Aorta (tissue), 5 donors: ENCODE measurements around the gene CARD9. TPM values are rescaled to one million over a fixed set of nuclear protein-coding genes. Genes with fewer than 3 reads are reported as not detected.
A peak's percentile ranks its signal among the peaks of the same experiment; 100 is the strongest.
"Not testable (repeated sequence)": the region's sequence is repeated elsewhere in the genome, so short reads cannot be mapped to it uniquely, and the experiment has no call there.

Experiments
- ATAC-seq: fragments of 200-7000 bp; cut with Tn5 transposase; one replicate; pipeline ENCODE4 v1.9.1; 2022; ENCODE audit warnings: moderate library complexity; ENCODE audit not compliant: low FRiP score
- DNase-seq, 2 donors: peaks; one replicate each; pipeline ENCODE4 v3.0.0-alpha.2; 2020
- H3K27ac ChIP-seq, 2 donors: one replicate each; pipeline ENCODE4 v1.5.1; 2013; ENCODE audit warnings: low read length in 2 of 2, mild to moderate bottlenecking in 2 of 2, moderate library complexity in 2 of 2, control low read depth in 1 of 2, inconsistent platforms in 1 of 2, low read depth in 1 of 2
- H3K27me3 ChIP-seq, 2 donors: one replicate each; pipeline ENCODE4 v1.6.1; 2013; ENCODE audit warnings: control low read depth in 1 of 2, low read length in 1 of 2, mild to moderate bottlenecking in 1 of 2, moderate library complexity in 1 of 2; ENCODE audit not compliant: insufficient read depth in 2 of 2, control insufficient read depth in 1 of 2
- H3K36me3 ChIP-seq, 2 donors: one replicate each; pipeline ENCODE4 v1.6.1; 2013; ENCODE audit warnings: control low read depth in 1 of 2, low read length in 1 of 2, mild to moderate bottlenecking in 1 of 2; ENCODE audit not compliant: insufficient read depth in 2 of 2, control insufficient read depth in 1 of 2
- H3K4me1 ChIP-seq, 2 donors: one replicate each; pipeline ENCODE4 v1.6.1; 2013; ENCODE audit warnings: low read length in 2 of 2, control low read depth in 1 of 2, mild to moderate bottlenecking in 1 of 2, moderate library complexity in 1 of 2; ENCODE audit not compliant: insufficient read depth in 2 of 2, control insufficient read depth in 1 of 2
- H3K4me3 ChIP-seq, 2 donors: one replicate each; pipeline ENCODE4 v1.5.1; 2013; ENCODE audit warnings: low read length in 2 of 2, control low read depth in 1 of 2, mild to moderate bottlenecking in 1 of 2
- H3K9me3 ChIP-seq: one replicate; pipeline ENCODE4 v1.6.1; 2013; ENCODE audit warnings: mild to moderate bottlenecking, low read length; ENCODE audit not compliant: control insufficient read depth
- WGBS, 2 donors: extraction: QIAGEN DNeasy Blood & Tissue Kit; methylation state at CpG; one replicate each; pipeline ENCODE4 v1.1.7; 2013; 5-methylcytosine and 5-hydroxymethylcytosine counted together
- intact Hi-C, 2 donors: fragments of 100-400 bp; cut with DNase I; formaldehyde crosslinking; loops; one replicate each; pipeline versions ENCODE4 v1.14.2 to v1.15.0; 2022
- polyA plus RNA-seq, 2 donors: library from polyadenylated mRNA; stranded (reverse); fragments of 200-250 nt; gene quantifications; one replicate each; pipeline ENCODE4 v1.2.3, GENCODE V29; 2013
- total RNA-seq, 2 donors: library from RNA; stranded (reverse); fragmentation: NEBNext Ultra II Directional; extraction: Animal tissue kit (Norgen Biotek cat#: 25700); gene quantifications; one replicate each; pipeline ENCODE4 v1.2.1, GENCODE V29; 2021
- donor health status: healthy with polysubstance abuse.
- donor health status: Bipolar disorder and iron deficiency.
- donor health status: DM: no; HTN: no; CAD: no.
- donor health status: DM: no; HTN: no; CAD: no.
- donor health status: DM: yes; HTN: yes; CAD: no.

Gene CARD9
- total and polyA plus RNA-seq, 4 donors, result 1.4 to 5.3 (median 3.5) TPM

DNA sequence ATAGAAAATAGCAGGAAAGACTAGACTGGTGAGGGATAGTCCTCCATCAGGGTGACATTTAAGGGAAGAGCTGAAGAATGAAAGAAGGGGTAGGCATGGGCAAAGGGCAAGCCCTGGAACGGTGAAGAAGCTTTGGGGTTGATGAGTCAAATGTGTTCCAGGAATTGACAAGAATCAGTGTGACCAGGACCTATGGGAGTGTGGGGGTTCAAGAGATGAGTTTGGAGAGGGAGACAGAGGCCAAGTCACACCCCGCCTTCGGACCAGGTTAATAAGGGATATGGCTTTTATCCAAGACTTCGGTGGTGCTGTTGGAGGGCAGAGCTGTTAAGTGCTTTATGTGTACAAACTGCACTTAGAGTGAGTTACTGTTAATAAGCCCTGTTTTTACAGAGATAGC lies 37.9 kb upstream of the CARD9 start:
- intact Hi-C loops, result loop anchor here in 1 of 2 donors (5.0 kb wide), 1 partner anchor 71 kb away; the partner anchor contains the start of gene SEC16A
- no peaks in the 10 kb centered on the region for H3K9me3 ChIP-seq
- no peaks in the 10 kb centered on the region for H3K27me3 ChIP-seq
- DNase-seq (no peak), ATAC-seq (no peak)
- peak overlapping the region in 1 of 2 donors; percentile 91 for H3K4me3 ChIP-seq
- no peaks in the 10 kb centered on the region for H3K4me1 ChIP-seq
- peaks cover 0 to 4% of the 10 kb centered on the region in 2 donors for H3K36me3 ChIP-seq
- H3K27ac ChIP-seq, result no peak overlapping the region
- 49 to 53% methylated on average over 4 of the region's 4 CpGs for WGBS, 2 donors

DNA sequence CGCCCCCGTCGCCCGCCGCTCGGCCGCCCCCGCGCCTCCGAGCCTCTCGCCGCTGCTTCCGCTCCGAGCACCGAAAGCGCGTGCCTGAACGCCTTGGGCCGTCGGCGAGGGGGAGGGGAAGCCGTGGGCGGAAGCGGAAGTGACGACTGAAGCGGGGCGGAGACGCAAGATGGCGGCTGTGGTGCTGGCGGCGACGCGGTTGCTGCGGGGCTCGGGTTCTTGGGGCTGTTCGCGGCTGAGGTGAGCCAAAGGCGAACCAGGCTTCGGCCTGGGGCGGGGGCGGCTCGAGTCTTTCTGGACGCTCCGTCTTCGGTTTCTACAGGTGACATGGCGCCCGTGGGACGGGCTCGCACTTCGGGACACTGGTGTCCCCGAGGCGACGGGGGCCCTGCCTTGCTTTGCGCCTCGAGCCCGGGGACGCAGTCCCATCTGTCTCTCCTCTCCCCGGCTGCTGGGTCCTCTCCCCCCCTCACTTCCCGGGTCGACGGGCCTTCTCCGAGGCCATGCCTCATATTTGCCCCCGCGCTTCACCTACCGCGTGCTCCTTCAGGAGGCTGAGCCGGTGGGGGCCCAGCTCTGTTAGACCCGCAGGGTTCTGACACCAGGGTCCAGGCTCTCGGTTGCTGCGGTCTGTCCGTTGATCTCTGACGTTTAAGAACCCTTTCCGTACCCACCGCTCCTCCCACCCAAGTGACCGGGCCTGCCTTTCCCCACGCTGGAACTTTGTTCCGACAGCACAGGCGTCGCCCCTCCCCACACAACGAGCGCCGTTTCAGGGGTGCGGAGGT lies 37.2 kb upstream of the CARD9 start, which contains the start of the genes ENTR1 and PMPCA:
TSS of gene ENTR1 (minus strand) at position 115 of the 788 bp plus-strand sequence. CDS start 217 bp downstream, outside the sequence.
TSS of gene PMPCA (plus strand) at position 159 of the 788 bp plus-strand sequence. CDS start at position 170, 11 bp downstream.
- Histone ChIP-seq H3K9me3 (no peaks in the 10 kb centered on the region), H3K4me3 (peak within 1 kb of the TSS; percentile 44 to 91), H3K36me3 (peaks cover 0 to 4% of the 10 kb centered on the region in 2 donors), H3K27ac (peak within 1 kb of the TSS in 1 of 2 donors; percentile 9), H3K27me3 (no peaks in the 10 kb centered on the region), H3K4me1 (no peaks in the 10 kb centered on the region)
- ATAC-seq, result peak; percentile 93
- intact Hi-C loops, result loop anchor here in 1 of 2 donors (5.0 kb wide), 1 partner anchor 72 kb away; the partner anchor contains the start of gene SEC16A
- 0% methylated on average over 75 to 83 of the region's 83 CpGs for WGBS, 2 donors
- DNase-seq, result peak; percentile 96 to 99

DNA sequence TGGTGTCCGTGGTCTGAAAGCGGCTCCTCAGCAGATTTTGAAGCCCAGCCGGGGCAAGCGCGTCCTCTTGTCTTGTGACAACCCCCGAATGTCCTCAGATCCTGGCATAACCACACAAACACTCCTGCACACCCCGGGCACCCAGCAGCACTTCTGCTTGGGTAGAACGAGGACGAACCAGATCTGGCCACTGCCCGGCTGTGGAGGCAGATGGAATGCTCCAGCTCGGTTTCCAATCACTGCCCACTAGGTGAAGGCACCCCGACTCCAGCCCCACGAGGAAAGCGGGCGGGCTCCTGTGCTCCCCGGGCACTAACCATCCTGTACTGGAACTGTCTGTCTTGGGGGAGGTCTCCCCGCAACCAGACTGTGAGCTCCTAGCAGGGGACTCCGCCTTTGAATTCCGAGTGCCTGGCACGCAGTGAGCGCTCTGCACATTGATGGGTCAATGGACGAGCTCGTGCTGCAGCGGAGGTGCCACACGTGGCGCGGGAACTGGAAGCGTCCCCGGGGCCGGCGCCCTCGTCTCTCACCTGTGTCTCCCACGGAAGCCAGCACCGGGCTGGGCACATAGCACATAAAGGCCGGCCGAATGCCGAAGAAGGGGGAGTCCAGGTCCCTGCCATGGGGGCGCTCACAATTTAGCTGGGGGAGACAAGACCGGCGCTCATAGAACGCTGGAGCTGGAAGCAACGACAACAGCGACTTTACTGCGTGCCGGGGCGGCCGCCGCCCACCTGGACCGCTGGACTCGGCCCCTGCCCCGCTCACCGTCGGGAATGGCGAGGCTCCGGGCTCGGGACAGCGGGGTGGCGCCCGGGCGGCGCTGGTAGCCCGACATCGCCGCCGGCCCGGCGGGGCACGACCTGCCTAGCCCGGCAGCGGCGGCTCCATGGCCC lies 36.3 kb upstream of the CARD9 start:
- Histone ChIP-seq H3K36me3 (peaks cover 0 to 2% of the 10 kb centered on the region in 2 donors), H3K4me1 (no peaks in the 10 kb centered on the region), H3K27me3 (no peaks in the 10 kb centered on the region), H3K4me3 (peak overlapping the region; percentile 44 to 91), H3K9me3 (no peaks in the 10 kb centered on the region), H3K27ac (peak overlapping the region in 1 of 2 donors; percentile 9)
- WGBS, 2 donors, result 7 to 8% methylated on average over 54 to 71 of the region's 71 CpGs
- peak in 1 of 2 donors; percentile 67 for DNase-seq
- ATAC-seq, result peak; percentile 31
- intact Hi-C loops, result loop anchor here in 1 of 2 donors (5.0 kb wide), 1 partner anchor 72 kb away; the partner anchor contains the start of gene SEC16A

DNA sequence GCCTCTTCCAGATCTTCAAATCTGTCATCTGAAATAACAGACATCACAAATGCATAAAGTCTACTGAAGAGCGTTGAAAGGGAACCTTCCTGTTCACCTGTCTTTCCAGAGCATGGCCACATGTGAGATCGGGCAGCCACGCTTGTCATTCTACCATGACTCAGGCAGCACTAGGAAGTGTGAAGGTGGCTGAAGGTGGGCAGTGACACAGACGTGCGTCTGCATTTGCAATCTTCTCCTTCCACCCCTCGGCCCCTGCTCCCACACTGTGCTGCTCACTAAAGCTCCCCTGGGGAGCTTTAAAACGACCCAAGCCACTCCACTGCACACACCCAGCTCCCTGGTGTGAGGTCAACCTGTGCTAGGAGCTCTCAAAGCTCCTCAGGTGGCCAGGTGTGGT lies 34.4 kb upstream of the CARD9 start:
- intact Hi-C loops, result no loop called here
- no peak overlapping the region for H3K27ac ChIP-seq
- no peak overlapping the region for H3K4me3 ChIP-seq
- H3K27me3 ChIP-seq, result no peaks in the 10 kb centered on the region
- no peaks in the 10 kb centered on the region for H3K9me3 ChIP-seq
- ATAC-seq (no peak), DNase-seq (no peak)
- WGBS, 2 donors, result 84 to 87% methylated on average over 7 of the region's 7 CpGs
- H3K4me1 ChIP-seq, result no peaks in the 10 kb centered on the region
- H3K36me3 ChIP-seq, result no peaks in the 10 kb centered on the region

DNA sequence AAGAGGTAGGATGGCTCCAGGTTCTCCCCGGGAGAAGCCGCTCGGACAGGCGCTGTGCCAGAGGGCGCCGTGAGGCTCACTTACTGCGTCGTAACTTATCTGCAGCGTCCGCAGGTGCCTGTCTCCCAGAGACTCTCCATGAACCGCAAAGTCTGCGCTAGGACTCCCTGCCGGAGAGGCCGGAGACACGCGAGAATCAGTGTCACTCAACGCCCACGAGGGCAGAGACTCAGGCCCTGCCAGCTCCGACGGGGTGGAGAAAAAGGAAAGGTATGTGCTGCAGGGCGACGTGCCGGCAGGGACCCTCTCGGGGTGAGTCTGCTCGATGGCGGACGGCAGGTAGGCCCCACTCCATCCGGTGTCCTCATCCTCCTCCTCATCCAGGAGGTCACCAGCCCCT lies 33.6 kb upstream of the CARD9 start:
- H3K36me3 ChIP-seq, H3K27me3 ChIP-seq, intact Hi-C loops, H3K4me1 ChIP-seq, H3K9me3 ChIP-seq, H3K27ac ChIP-seq, DNase-seq, H3K4me3 ChIP-seq, ATAC-seq: not testable (repeated sequence)
- WGBS, 2 donors, result 93 to 96% methylated on average over 27 to 28 of the region's 28 CpGs

DNA sequence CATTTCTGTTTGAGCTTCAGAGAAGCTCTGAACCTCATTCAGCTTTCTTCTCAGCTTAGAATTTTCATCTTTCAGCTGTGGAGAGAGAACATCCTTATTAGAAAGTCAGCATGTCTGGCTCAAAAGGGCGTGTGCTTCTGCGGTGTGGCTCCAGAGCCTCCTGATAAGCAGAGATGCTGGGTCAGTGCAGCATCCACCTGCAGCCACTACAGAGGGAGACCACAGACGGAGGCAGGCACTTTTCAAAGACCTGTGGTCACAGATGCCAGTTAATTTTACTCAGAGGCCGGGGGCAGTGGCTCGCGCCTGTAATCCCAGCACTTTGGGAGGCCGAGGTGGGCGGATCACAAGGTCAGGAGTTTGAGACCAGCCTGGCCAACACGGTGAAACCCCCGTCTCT lies 32.4 kb upstream of the CARD9 start:
- H3K36me3 ChIP-seq, intact Hi-C loops, H3K4me1 ChIP-seq, ATAC-seq, H3K9me3 ChIP-seq, DNase-seq, H3K4me3 ChIP-seq, H3K27me3 ChIP-seq, H3K27ac ChIP-seq: not testable (repeated sequence)
- WGBS, 2 donors, result 91 to 95% methylated on average over 10 of the region's 10 CpGs

DNA sequence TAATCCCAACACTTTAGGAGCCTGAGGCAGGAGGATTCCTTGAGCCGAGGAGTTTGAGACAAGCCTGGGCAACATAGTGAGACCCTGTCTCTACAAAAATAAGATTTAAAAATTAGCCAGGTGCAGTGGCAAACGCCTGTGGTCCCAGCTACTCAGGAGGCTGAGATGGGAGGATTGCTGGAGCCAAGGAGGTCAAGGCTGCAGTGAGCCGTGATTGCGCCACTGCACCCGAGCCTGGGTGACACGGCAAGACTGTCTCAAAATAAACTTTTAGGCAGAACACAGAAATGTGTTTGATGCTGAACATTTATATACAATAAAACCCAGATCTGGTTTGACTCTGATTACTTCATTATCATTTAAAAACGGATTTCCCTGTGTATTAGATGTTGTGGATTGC lies 32.0 kb upstream of the CARD9 start:
- ATAC-seq (no peak), DNase-seq (no peak)
- intact Hi-C loops, result no loop called here
- H3K4me3 ChIP-seq, result no peak overlapping the region
- H3K9me3 ChIP-seq, result no peaks in the 10 kb centered on the region
- H3K36me3 ChIP-seq, result no peaks in the 10 kb centered on the region
- no peak overlapping the region for H3K27ac ChIP-seq
- H3K4me1 ChIP-seq, result no peaks in the 10 kb centered on the region
- WGBS, 2 donors, result 86 to 89% methylated on average over 7 of the region's 7 CpGs
- no peaks in the 10 kb centered on the region for H3K27me3 ChIP-seq

DNA sequence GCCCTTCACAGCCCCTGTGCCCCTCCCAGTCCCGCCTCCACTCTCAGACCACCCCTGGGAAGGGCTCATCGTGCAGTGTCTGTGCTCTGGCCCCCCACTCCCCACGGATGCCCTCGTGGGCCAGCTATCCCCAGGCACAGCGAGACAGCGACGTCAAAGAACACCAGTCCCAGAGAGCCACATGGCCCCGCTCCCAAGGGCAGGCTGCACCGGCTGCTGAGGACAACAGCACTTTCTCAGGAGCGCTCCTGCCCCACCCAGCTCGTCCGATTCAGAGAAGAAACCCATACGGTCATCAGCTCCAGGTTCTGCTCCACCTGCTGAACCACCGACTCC lies 31.3 kb upstream of the CARD9 start:
- 88 to 91% methylated on average over 14 of the region's 14 CpGs for WGBS, 2 donors
- H3K4me3 ChIP-seq, result no peak overlapping the region
- no peaks in the 10 kb centered on the region for H3K27me3 ChIP-seq
- H3K4me1 ChIP-seq, result no peaks in the 10 kb centered on the region
- intact Hi-C loops, result no loop called here
- ATAC-seq (no peak), DNase-seq (no peak)
- H3K9me3 ChIP-seq, result no peaks in the 10 kb centered on the region
- no peak overlapping the region for H3K27ac ChIP-seq
- no peaks in the 10 kb centered on the region for H3K36me3 ChIP-seq
